Thyroid gland (tissue), 4 donors: ENCODE measurements around the gene CIB2. TPM values are rescaled to one million over a fixed set of nuclear protein-coding genes. Genes with fewer than 3 reads are reported as not detected.

Experiments used
- DNase-seq, 2 donors: peaks; one replicate each; pipeline ENCODE4 v3.0.0-alpha.2; 2019
- H3K27ac ChIP-seq, 3 donors: fragments of 200-600 bp; sonication (generic); 1 replicate in 2 of 3; 2 replicates in 1 of 3; pipeline ENCODE4 v1.5.1; 2016 to 2019; ENCODE audit warnings: mild to moderate bottlenecking in 1 of 3, moderate library complexity in 1 of 3
- H3K27me3 ChIP-seq: fragments of 200-600 bp; sonication (generic); one replicate; pipeline ENCODE4 v1.5.1; 2019
- H3K36me3 ChIP-seq, 2 donors: fragments of 200-600 bp; sonication (generic); one replicate each; pipeline ENCODE4 v1.5.1; 2016 to 2019
- H3K4me1 ChIP-seq, 2 donors: fragments of 200-600 bp; sonication (generic); one replicate each; pipeline ENCODE4 v1.5.1; 2017 to 2019
- H3K4me3 ChIP-seq, 3 donors: fragments of 200-600 bp; sonication (generic); replicated peaks in 1 of 3; 1 replicate in 2 of 3; 2 replicates in 1 of 3; pipeline ENCODE4 v1.5.1; 2016; ENCODE audit warnings: mild to moderate bottlenecking in 1 of 3
- H3K9me3 ChIP-seq: fragments of 200-600 bp; sonication (generic); one replicate; pipeline ENCODE4 v1.5.1; 2017
- CTCF ChIP-seq, 6 experiments: fragments of 200-600 bp in 3 of 6; fragments of 450-650 bp in 3 of 6; sonication (generic) in 3 of 6; IDR thresholded peaks; one replicate each; pipeline ENCODE4 v1.5.1; 2016 to 2019; ENCODE audit warnings: antibody characterized with exemption in 6 of 6, mild to moderate bottlenecking in 2 of 6, inconsistent platforms in 1 of 6, moderate library complexity in 1 of 6
- POLR2A ChIP-seq, 2 donors: fragments of 450-650 bp; IDR thresholded peaks; one replicate each; pipeline ENCODE4 v1.6.1; 2017; ENCODE audit warnings: antibody characterized with exemption in 2 of 2, mild to moderate bottlenecking in 2 of 2, moderate library complexity in 1 of 2
- WGBS, 2 donors: methylation state at CpG; one replicate each; pipeline ENCODE4 v1.1.5; 2017; 5-methylcytosine and 5-hydroxymethylcytosine counted together
- intact Hi-C: fragments of 100-400 bp; cut with DNase I; formaldehyde crosslinking; loops from one replicate; pipeline ENCODE4 v1.15.1; 2023
- total RNA-seq, 4 donors: library from RNA; depleted of rRNA; stranded (reverse); fragments of >200 nt; gene quantifications; one replicate each; pipeline ENCODE4 v1.2.3, GENCODE V29; 2016

The CIB2 gene
- total RNA-seq, 4 donors from 2014 or later, result 4.1 to 7.5 (median 4.9) TPM

GRCh38 chr15:78175330-78175729 lies 44.1 kb upstream of the CIB2 start:
- 7 to 68% methylated on average over 2 of the region's 2 CpGs for WGBS, 2 donors
- DNase-seq, result no peak
- intact Hi-C loops, result no loop called here
- Histone ChIP-seq H3K27ac (no peak overlapping the region), H3K4me1 (no peaks in the 10 kb centered on the region), H3K36me3 (peaks cover 17 to 21% of the 10 kb centered on the region in 2 donors), H3K4me3 (no peak overlapping the region), H3K27me3 (no peaks in the 10 kb centered on the region), H3K9me3 (no peaks in the 10 kb centered on the region)
- TF ChIP-seq POLR2A (IDR thresholded peaks at IDR 0.05), result no peak
- TF ChIP-seq CTCF (IDR thresholded peaks at IDR 0.05), result no peak

GRCh38 chr15:78174401-78174800 lies 43.2 kb upstream of the CIB2 start:
- H3K27ac ChIP-seq, result no peak overlapping the region
- WGBS, 2 donors, result 81 to 83% methylated on average over 5 to 8 of the region's 9 CpGs
- H3K27me3 ChIP-seq, result no peaks in the 10 kb centered on the region
- TF ChIP-seq POLR2A (IDR thresholded peaks at IDR 0.05), result no peak
- TF ChIP-seq CTCF (IDR thresholded peaks at IDR 0.05), result no peak
- intact Hi-C loops, result no loop called here
- H3K4me3 ChIP-seq, result no peak overlapping the region
- H3K4me1 ChIP-seq, result no peaks in the 10 kb centered on the region
- H3K36me3 ChIP-seq, result peaks cover 25 to 29% of the 10 kb centered on the region in 2 donors
- H3K9me3 ChIP-seq, result no peaks in the 10 kb centered on the region
- no peak for DNase-seq

- WGBS, 2 donors, result 96 to 98% methylated on average over 9 of the region's 9 CpGs
- Histone ChIP-seq H3K27me3 (no peaks in the 10 kb centered on the region), H3K36me3 (peaks cover 37 to 46% of the 10 kb centered on the region in 2 donors), H3K4me1 (no peaks in the 10 kb centered on the region), H3K4me3 (no peak overlapping the region), H3K9me3 (no peaks in the 10 kb centered on the region), H3K27ac (no peak overlapping the region)
- intact Hi-C loops, result no loop called here
- DNase-seq, result no peak
- TF ChIP-seq POLR2A (IDR thresholded peaks at IDR 0.05) (no peak), CTCF (IDR thresholded peaks at IDR 0.05) (no peak)
Measured at GRCh38 chr15:78171864-78172472, 40.7 kb upstream of the CIB2 start.

GRCh38 chr15:78170848-78171773 lies 39.9 kb upstream of the CIB2 start:
- Histone ChIP-seq H3K27me3 (no peaks in the 10 kb centered on the region), H3K36me3 (peaks cover 45 to 55% of the 10 kb centered on the region in 2 donors), H3K9me3 (no peaks in the 10 kb centered on the region), H3K4me1 (no peaks in the 10 kb centered on the region), H3K4me3 (no peak overlapping the region), H3K27ac (no peak overlapping the region)
- no peak for DNase-seq
- 91 to 93% methylated on average over 17 of the region's 17 CpGs for WGBS, 2 donors
- TF ChIP-seq CTCF (IDR thresholded peaks at IDR 0.05) (no peak), POLR2A (IDR thresholded peaks at IDR 0.05) (no peak)
- intact Hi-C loops, result no loop called here

- H3K4me1 ChIP-seq, result no peaks in the 10 kb centered on the region
- intact Hi-C loops, result no loop called here
- TF ChIP-seq POLR2A (IDR thresholded peaks at IDR 0.05) (no peak), CTCF (IDR thresholded peaks at IDR 0.05) (no peak)
- H3K9me3 ChIP-seq, result no peaks in the 10 kb centered on the region
- H3K36me3 ChIP-seq, result peaks cover 51 to 79% of the 10 kb centered on the region in 2 donors
- no peak overlapping the region for H3K4me3 ChIP-seq
- H3K27me3 ChIP-seq, result no peaks in the 10 kb centered on the region
- 92 to 93% methylated on average over 5 of the region's 5 CpGs for WGBS, 2 donors
- no peak overlapping the region for H3K27ac ChIP-seq
- no peak for DNase-seq
Measured at GRCh38 chr15:78168608-78169007, 37.4 kb upstream of the CIB2 start.
